Subcutaneous adipose tissue (tissue), 4 donors: ENCODE data around the gene CTBP2. TPM values are rescaled to one million over a fixed set of nuclear protein-coding genes. Genes with fewer than 3 reads are reported as not detected.

Experiments used
- CTCF ChIP-seq: fragments of 450-650 bp; IDR thresholded peaks from one replicate; pipeline ENCODE4 v1.5.1; 2016; ENCODE audit warnings: low read depth, mild to moderate bottlenecking, control low read depth, antibody characterized with exemption, moderate library complexity
- total RNA-seq, 4 donors: library from RNA; depleted of rRNA; stranded (reverse); fragments of >200 nt; gene quantifications; one replicate each; pipeline ENCODE4 v1.1.0, GENCODE V29; 2016

The CTBP2 gene
- total RNA-seq, 4 donors from 2014 or later, result 22.3 to 52.2 (median 42.5) TPM

- no peak for TF ChIP-seq CTCF
Observed at GRCh38 chr10:125151170-125151552, 9.2 kb downstream of the CTBP2 start.

DNA sequence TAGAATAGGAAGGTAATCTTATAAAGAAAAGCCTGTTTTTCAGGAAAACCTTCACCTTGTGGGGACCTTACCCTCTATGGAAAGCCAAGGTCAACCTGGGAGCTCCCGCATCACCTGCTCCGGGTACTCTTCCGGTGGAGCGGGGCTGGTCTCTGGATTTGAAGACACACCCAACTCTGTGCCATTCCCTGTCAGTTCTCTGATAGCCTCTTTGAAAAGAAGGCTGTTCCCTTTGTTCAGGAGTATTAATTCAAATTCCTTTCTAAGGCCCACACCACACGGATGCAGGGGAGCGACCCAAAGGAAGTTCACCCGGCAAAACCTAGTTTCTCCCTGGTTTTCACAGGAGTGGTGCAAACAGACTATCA lies 10.7 kb downstream of the CTBP2 start:
- no peak for TF ChIP-seq CTCF

DNA sequence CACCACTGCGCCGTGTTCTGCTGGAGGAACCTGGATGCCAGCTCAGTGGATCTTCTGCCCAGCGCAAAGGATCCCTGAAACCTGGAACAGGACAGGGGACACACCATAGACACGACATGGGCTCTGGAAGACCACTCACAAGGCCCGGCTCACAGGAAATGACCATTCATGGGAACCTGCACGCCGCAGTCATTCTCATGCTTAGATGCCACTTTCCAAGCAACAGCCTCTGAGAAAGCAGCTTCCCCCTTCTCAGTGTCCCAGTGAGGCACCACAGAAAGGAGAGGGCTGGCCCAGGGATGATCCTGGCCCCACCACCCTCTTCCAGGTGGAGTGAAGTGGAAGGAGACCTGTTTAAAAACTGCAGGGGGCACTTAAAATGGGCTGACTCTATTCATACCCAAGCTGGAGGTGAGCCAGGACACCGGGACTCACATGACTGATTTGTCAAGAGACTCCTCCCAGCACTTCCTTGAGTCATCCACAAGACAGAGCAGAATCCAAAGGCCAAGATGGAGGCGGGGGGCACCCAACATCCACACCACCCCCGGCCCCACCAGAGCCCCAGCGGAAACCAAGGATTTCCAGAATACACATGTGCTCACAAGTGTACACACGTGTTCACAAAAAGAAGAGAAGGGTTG lies 11.2 kb downstream of the CTBP2 start:
- no peak for TF ChIP-seq CTCF

DNA sequence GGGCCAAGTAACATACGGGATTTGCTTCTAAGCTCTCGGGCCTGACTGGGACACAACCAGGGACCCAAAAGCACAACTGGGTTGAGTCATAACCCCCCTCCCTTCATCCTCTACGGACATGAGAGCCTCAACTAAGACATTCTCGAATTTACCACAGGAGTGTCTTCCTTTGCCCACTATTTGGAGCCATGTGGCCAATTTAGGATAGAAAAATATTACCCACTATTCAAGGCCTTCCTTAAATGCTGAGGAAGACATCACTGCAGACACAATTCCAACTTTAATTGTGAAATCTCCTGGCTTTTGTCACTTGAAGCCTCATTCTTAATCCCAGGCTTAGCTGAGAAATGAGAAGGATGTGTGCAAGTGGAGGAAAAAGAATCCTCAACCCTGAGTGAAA lies 11.8 kb downstream of the CTBP2 start:
- TF ChIP-seq CTCF, result no peak

DNA sequence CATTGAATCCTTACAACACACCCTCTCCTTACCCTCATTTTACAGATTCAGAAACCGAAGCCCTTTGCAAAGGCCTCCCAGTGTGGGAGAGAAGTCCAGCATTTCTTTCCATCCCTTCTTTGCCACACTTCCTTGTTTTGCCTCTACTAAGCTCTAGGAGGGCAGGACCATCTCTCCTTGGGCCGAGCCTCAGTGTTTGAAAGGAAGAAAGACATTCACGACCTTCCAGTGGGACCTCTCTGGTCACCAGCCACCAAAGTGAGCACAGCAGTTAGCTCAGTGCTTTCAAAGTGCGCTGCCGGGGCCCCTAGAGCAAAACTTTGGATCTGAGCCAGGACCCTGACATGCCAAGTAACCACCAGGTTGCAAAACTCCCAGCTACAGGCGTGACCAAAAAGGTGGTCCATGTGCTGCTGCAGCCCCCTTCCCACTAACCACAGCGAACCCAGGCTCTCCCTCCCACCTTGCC lies 12.4 kb downstream of the CTBP2 start:
- no peak for TF ChIP-seq CTCF

DNA sequence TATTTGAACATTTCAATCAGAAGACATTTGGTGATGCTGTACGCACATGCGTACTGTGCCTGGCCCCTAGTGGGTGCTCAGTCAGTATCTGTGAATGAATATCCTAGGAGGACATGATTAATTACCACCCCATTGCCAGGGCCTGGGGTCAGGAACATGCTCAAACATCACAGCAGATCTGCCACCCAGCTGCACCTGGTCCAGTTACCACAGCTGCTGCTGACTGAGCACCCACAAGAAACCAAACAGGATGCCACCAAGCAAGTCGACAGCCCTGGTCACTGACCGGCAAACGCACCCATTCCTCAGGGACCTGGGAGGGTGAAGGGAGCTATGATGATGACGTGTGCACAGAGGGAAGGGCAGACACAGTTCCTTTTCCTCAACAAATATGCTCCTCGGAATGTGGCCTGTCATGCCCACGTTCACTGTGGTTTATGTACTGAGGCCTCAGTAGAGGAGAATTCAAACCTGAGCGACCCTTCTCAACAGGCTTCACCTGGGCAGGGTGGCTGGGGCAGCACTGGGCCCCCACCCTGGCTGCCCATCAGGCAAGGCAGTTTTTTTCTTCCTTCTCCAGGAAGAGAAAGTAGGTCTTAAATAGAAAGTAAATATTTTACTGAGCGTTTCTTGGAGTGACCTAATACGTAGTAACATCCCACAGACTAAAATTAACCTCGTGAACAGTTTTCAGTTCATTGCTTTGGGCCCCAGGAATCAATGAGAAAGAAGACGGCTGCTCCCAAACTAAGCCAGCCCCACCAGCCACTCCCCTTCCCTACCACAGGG lies 13.4 kb downstream of the CTBP2 start:
- no peak for TF ChIP-seq CTCF

DNA sequence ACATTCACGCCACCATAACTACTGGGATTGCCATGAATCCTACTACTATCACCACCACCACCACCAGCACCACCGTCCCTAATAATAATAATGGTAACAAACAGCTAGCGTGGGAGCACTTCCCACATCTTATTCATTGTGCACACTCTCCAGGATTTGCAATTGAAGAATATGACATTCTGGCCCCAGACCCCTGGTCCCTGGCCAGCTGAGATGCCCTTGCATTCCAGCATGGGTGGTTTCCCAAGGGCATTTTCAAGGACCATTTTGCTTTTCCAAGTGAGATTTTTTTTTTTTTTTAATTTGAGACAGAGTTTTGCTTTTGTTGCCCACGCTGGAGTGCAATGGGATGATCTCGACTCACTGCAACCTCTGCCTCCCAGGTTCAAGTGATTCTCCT lies 14.7 kb downstream of the CTBP2 start:
- TF ChIP-seq CTCF, result no peak
